Midbrain (tissue), 1 donor: ENCODE data around the gene ZDHHC24.
"Not testable (repeated sequence)": the region's sequence is repeated elsewhere in the genome, so short reads cannot be mapped to it uniquely, and the experiment has no call there.

ENCODE experiments used
- DNase-seq: peaks from one replicate; lab custom pipeline; 2025; lab: John Stamatoyannopoulos, UW

The ZDHHC24 gene

GRCh38 chr11:66545701-66546367, at the start of gene ZDHHC24:
Gene ZDHHC24, minus strand, starts transcription at chr11:66546048. Its CDS starts 45 bp downstream, at chr11:66546003.
- DNase-seq: peak; percentile 97

DNA sequence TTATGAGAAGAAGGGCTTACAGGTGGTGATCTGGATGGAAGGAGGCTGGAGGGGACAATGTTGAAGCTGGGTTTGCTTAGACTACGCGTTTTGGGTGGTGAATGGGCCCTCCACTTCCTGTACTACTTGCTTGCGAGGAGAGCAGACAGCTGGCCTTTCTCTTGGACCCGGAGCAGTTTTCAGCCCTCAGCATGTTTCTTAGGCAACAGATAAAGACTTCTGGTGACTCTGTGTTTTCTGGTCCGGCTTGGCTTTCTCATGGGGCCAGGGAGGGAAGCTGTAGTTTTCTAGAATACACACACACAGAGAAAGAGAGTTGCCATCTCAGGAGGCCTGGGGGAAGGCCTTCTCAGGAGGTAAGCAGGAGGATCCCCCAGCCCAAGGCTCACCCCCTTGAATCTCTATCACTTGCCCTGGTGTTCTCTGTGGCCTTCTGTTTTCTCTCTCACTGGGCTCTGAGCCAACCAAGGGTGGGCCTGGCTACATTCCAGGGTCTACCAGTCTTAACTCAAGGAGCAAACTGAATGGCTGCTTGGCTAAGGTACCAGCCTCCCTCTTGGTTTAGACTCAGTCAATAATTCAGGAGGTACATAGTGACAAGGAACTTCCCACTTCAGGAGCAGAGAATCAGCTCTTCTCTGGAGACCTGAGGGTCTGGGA, 49.5 kb upstream of the ZDHHC24 start:
- peak; percentile 42 for DNase-seq

DNA sequence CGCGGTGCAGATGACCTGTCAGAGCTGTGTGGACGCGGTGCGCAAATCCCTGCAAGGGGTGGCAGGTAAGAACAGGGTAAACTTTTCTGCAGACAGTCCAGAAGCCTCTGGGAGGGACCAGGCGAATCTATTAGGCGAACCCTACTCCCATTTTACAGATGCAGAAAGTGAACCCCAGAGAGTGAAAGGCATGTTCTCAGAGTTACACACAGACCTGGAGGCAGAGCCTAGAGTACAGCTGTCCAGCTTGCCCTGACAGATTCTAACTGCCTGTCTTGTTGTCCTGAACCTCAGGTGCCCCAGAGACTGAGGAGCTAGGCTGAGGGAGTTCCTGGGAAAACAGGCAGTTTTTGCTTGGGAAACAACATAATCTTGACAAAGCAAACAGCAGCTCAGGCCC, 47.8 kb upstream of the ZDHHC24 start:
- DNase-seq: no peak

DNA sequence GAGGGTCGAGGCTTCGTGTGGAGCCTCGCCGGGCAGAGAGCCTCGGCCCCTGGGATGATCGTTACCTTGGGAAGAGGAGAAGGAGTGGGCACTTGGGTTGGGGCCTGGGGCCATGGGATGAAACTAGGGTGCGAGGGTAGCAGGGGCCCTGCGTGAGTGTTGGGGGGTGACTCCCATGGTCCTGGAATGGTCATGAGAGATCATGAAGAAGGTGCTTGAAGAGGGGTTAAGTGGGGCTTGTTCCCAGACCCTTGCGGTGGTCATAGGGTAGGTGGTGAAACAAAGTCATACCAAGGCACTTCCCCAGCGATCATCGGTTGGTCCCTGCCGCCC, 47.4 kb upstream of the ZDHHC24 start:
- DNase-seq: no peak

GRCh38 chr11:66592457-66593302, 46.8 kb upstream of the ZDHHC24 start, which contains the start of the genes CCDC87 and CCS:
Gene CCDC87, minus strand, starts transcription at chr11:66593063. Its CDS starts 48 bp downstream, at chr11:66593015.
Gene CCS, plus strand, starts transcription at chr11:66593185. Its CDS starts 77 bp downstream, at chr11:66593262.
- DNase-seq: peak; percentile 96

DNA sequence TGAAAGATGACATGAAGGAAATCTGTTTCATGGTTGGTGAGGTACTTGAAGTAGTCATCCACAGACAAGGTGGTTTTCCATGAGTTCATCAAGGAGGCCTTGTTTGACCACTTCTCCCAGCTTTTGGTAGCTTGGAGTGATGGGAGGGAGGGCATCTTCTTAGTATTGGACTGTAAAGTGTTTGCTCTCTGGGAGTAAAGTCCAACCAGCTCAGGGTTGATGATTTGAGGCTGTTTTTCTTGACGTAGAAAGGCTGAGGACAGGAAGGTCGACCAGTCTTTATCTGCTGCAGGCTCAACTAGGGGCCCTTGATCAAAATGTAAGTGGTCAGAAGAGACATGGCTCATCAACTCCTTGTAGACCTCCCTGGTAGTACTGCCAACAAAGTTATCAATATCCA, 45.3 kb upstream of the ZDHHC24 start:
- no peak for DNase-seq

- DNase-seq: no peak
These were observed 44.3 kb upstream of the ZDHHC24 start for GRCh38 chr11:66589996-66590675.

GRCh38 chr11:66589315-66589714, 43.5 kb upstream of the ZDHHC24 start:
- DNase-seq: not testable (repeated sequence)

DNA sequence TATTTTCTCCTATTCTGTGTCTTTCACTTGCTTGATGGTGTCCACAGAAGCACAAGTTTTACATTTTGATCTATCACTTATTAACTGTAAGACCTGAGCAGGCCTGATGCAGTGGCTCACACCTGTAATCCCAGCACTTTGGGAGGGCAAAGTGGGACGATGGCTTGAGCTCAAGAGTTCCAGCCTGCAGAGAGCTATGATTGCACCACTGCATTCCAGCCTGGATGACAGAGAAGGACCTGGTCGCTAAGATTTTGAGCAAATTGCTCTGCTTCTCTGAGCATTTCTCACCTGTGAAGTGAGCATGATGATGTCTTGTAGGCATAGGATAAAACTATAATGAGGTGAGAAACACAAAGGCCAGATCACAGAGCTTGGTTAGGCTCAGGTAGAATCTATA, 40.3 kb upstream of the ZDHHC24 start:
- no peak for DNase-seq

DNA sequence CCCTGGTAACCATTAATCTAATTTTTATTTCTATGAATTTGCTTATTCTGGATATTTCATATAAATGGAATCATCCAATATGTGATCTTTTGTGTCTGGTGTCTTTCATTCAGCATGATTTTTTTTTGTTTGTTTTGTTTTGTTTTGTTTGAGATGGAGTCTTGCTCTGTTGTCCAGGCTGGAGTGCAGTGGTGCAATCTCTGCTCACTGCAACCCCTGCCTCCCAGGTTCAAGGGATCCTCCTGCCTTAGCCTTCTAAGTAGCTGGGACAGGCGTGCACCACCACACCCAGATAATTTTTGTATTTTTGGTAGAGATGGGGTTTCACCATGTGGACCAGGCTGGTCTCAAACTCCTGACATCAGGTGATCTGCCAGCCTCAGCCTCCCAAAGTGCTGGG, 39.6 kb upstream of the ZDHHC24 start:
- not testable (repeated sequence) for DNase-seq

- DNase-seq: not testable (repeated sequence)
These were observed 36.8 kb upstream of the ZDHHC24 start for GRCh38 chr11:66582565-66583147.

DNA sequence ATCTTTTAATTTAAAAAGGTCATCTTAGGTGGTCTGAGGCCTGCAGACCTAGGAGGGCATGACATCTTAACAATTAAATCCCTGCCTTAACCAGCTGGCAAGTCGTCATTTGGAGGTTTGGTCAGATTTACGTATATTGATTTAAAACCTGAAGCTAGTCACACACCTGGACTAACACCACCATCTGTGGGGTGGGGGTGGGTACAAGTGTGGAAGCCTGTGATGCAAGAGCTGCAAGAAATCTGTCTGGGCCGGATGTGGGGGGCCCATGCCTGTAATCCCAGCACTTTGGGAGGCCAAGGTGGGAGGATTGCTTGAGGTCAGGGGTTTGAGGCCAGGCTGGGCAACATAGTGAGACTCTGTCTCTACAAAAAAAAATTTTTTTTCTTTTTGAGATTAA, 35.4 kb upstream of the ZDHHC24 start:
- DNase-seq: no peak

- DNase-seq: no peak
These were observed 35.0 kb upstream of the ZDHHC24 start for GRCh38 chr11:66580803-66581202.

DNA sequence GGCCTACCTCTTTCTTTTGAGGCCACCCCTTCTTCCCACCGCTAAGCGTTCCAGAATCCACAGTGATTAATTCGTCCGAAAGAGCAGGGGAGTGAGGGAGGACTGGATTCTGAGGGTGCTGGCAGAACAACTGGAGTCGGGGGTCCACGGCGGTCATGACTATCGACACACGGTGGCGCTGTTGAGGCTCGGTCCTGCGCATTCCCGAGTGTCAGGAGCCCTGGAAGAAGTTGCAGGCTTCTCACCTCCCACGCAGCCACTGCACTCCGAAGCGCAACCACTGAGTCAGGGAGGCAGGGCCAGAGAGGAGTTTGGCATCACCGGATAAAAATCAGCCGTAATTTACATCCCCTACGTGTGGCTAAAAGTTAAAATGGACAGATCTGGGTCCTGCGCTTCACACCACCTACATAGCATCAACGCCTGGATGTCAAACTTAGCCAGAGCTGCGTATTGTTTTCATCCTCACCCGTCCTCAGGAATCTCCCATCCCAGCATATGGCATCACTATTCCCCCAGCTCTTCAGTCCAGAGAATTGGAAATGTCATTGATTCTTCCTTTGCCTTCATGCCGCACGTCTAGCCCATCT, 33.3 kb upstream of the ZDHHC24 start:
- DNase-seq: peak; percentile 55

- no peak for DNase-seq
These were observed 25.0 kb upstream of the ZDHHC24 start for GRCh38 chr11:66570850-66571180.

DNA sequence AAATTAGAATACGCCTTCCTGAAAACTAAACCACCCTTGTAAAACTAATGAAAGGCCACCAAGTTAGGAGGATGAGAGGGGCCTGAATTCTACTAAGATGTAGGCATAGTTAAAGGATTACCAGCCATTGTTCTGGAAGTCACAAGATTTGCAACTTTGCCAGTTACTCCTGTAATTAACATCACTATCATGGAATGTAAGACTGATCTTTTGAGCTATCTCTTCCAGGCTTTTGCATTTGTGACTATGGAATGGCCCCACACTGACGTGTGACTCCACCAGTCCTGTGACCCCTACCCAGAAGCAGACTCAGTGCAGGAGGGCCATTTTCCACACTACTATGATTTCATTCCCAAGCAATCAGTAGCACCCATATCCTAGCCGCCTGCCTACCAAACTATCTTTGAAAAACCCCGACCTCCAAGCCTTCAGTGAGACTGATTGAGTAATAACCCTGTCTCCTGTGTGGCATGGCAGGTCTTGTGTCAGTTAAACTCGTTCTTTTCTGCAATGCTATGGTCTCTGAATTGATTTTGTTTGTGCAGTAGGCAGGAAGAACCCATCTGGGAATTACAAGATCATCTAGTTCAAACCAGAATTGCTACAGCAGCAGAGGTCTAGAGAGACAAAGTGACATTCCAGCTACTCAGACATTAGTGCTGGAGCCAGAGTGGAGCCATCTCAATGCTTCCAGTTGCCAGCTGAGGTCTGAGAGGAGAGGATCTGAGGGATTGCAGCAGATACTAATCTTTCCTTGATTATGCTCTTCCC, 24.4 kb upstream of the ZDHHC24 start:
- DNase-seq: no peak

DNA sequence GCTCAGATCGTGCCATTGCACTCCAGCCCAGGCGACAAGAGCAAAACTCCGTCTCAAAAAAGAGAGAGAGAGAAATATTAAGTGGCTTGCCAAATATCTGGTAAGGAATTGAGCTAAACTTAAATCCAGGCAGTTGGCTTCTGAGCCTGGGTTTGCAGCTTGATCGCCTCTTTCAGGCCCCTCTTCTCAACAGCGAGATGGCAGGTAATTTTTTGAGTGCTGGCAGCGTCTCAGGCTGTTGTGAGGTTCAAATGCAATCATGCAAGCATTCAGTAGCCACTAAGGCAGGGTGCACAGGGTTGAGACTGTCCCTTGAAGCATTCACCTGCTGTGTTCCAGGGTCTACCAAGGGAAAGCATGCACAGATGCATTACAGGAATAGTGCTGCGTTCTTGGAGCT, 23.2 kb upstream of the ZDHHC24 start:
- DNase-seq: no peak

GRCh38 chr11:66568124-66568916, 22.5 kb upstream of the ZDHHC24 start, which contains the start of gene CTSF:
Gene CTSF, minus strand, starts transcription at chr11:66568606. Its CDS starts 120 bp downstream, at chr11:66568486.
- peak; percentile 96 for DNase-seq

- DNase-seq: no peak
These were observed 21.9 kb upstream of the ZDHHC24 start for GRCh38 chr11:66567787-66568123.

GRCh38 chr11:66566221-66566620, 20.4 kb upstream of the ZDHHC24 start:
- no peak for DNase-seq
